GM18951 (cell line): Measurements from ENCODE around the gene TCF20.

Experiments used
- POLR2A ChIP-seq: IDR thresholded peaks from 4 replicates; pipeline ENCODE4 v1.6.1; 2011; ENCODE audit warnings: mild to moderate bottlenecking; ENCODE audit not compliant: insufficient read length, insufficient read depth; ENCODE audit errors: extremely low read depth
- in situ Hi-C: fragments of 300-500 bp; cut with MboI; formaldehyde crosslinking; loops from one replicate; pipeline ENCODE4 v1.12.0; 2022; ENCODE audit warnings: low sequenced_read_pairs, mixed read lengths, inconsistent platforms; ENCODE audit not compliant: unreplicated experiment

The TCF20 gene

GRCh38 chr22:42247596-42247995 is 22.9 kb downstream of the TCF20 start:
- TF ChIP-seq POLR2A = no peak
- in situ Hi-C loops = no loop called here

- in situ Hi-C loops = no loop called here
- TF ChIP-seq POLR2A = no peak
Observed at GRCh38 chr22:42243802-42244060, 26.7 kb downstream of the TCF20 start.

- in situ Hi-C loops = no loop called here
- no peak for TF ChIP-seq POLR2A
Observed at GRCh38 chr22:42236848-42237247, 33.6 kb downstream of the TCF20 start.

GRCh38 chr22:42236268-42236667 is 34.2 kb downstream of the TCF20 start:
- in situ Hi-C loops = no loop called here

GRCh38 chr22:42233879-42234278 is 36.6 kb downstream of the TCF20 start:
- TF ChIP-seq POLR2A = no peak
- in situ Hi-C loops = no loop called here

More at GRCh38 chr22:42236268-42236667, 34.2 kb downstream of the TCF20 start:
- no peak for TF ChIP-seq POLR2A

GRCh38 chr22:42231929-42232328 is 38.5 kb downstream of the TCF20 start:
- TF ChIP-seq POLR2A = no peak
- in situ Hi-C loops = no loop called here

- no peak for TF ChIP-seq POLR2A
- in situ Hi-C loops = no loop called here
Observed at GRCh38 chr22:42229455-42230149, 40.9 kb downstream of the TCF20 start.

GRCh38 chr22:42228483-42228882 is 42.0 kb downstream of the TCF20 start:
- TF ChIP-seq POLR2A = no peak
- in situ Hi-C loops = no loop called here

- in situ Hi-C loops = no loop called here
- TF ChIP-seq POLR2A = no peak
Observed at GRCh38 chr22:42227435-42227834, 43.0 kb downstream of the TCF20 start.

- TF ChIP-seq POLR2A = no peak
- in situ Hi-C loops = no loop called here
Observed at GRCh38 chr22:42225841-42226240, 44.6 kb downstream of the TCF20 start.

GRCh38 chr22:42222140-42222539 is 48.3 kb downstream of the TCF20 start:
- in situ Hi-C loops = no loop called here

More at GRCh38 chr22:42222140-42222539, 48.3 kb downstream of the TCF20 start:
- no peak for TF ChIP-seq POLR2A
